Pancreas (tissue), 10 donors: ENCODE results near the gene GRAMD2B. TPM values are rescaled to one million over a fixed set of nuclear protein-coding genes. Genes with fewer than 3 reads are reported as not detected.

Experiments used
- ATAC-seq, 4 donors: fragments of 200-7000 bp; cut with Tn5 transposase; one replicate each; pipeline versions ENCODE4 v1.8.0 to v1.9.1; 2020; ENCODE audit warnings: mild to moderate bottlenecking in 4 of 4, moderate library complexity in 4 of 4
- DNase-seq, 6 donors: peaks; one replicate each; pipeline ENCODE4 v3.0.0-alpha.2; 2020
- FAIRE-seq: peaks from 2 replicates; lab custom pipeline; 2012; peaks lifted over from hg19 to GRCh38; lab: Jason Lieb, UNC
- H3K27ac ChIP-seq, 4 donors: fragments of 200-600 bp; sonication (generic); 1 replicate in 3 of 4; 2 replicates in 1 of 4; pipeline versions ENCODE4 v1.5.0 to v1.8.0; 2020
- H3K27me3 ChIP-seq, 4 donors: fragments of 200-600 bp; one replicate each; pipeline ENCODE4 v1.8.0; 2021
- H3K36me3 ChIP-seq, 3 donors: fragments of 200-600 bp; sonication (generic) in 1 of 3; one replicate each; pipeline versions ENCODE4 v1.5.0 to v1.8.0; 2020 to 2021
- H3K4me1 ChIP-seq, 3 donors: fragments of 200-600 bp; one replicate each; pipeline ENCODE4 v1.8.0; 2021
- H3K4me3 ChIP-seq, 4 donors: fragments of 200-600 bp; sonication (generic) in 2 of 4; one replicate each; pipeline versions ENCODE4 v1.5.0 to v1.8.0; 2020 to 2021
- H3K9me3 ChIP-seq, 4 donors: fragments of 200-600 bp; one replicate each; pipeline ENCODE4 v1.8.0; 2021
- WGBS, 2 donors: extraction: QIAGEN DNeasy Blood & Tissue Kit; methylation state at CpG; one replicate each; pipeline ENCODE4 v1.1.7; 2013; 5-methylcytosine and 5-hydroxymethylcytosine counted together
- intact Hi-C, 3 donors: fragments of 100-400 bp; cut with DNase I; formaldehyde crosslinking; loops; one replicate each; pipeline versions ENCODE4 v1.11.1 to v1.14.2; 2022
- polyA plus RNA-seq, 2 donors: library from polyadenylated mRNA; stranded (reverse); fragments of 200-250 nt; gene quantifications; one replicate each; pipeline ENCODE4 v1.2.3, GENCODE V29; 2013
- total RNA-seq, 6 donors: library from RNA; stranded (reverse); fragmentation: NEBNext Ultra II Directional in 4 of 6; extraction: Animal tissue kit (Norgen Biotek cat#: 25700) in 4 of 6; gene quantifications; one replicate each; pipeline versions ENCODE4 v1.2.1 to v1.2.4, GENCODE V29; 2021 to 2023
- TF ChIP-seq, protein P1 (sequence below), 4 donors: fragments of 200-600 bp; sonication (generic) in 3 of 4; IDR thresholded peaks; one replicate each; pipeline versions ENCODE4 v1.5.0 to v1.8.0; 2021; ENCODE audit warnings: antibody characterized with exemption in 4 of 4
- donor health status: healthy with polysubstance abuse.
- donor health status: DM: no; HTN: no; CAD: no; lungs with moderate emphysema.
- donor health status: DM: no; HTN: no; CAD: no.
- donor health status: control.
- donor health status: control.
- donor health status: Bipolar disorder and iron deficiency.
- donor health status: DM: yes; HTN: yes; CAD: no.
- donor health status: DM: no; HTN: no; CAD: no.
- donor health status: DM: no; HTN: no; CAD: no.
- donor health status: DM: yes; HTN: yes; CAD: no.

The GRAMD2B gene
- total and polyA plus RNA-seq, 8 donors, result 4.4 to 11.8 (median 6.5) TPM

DNA sequence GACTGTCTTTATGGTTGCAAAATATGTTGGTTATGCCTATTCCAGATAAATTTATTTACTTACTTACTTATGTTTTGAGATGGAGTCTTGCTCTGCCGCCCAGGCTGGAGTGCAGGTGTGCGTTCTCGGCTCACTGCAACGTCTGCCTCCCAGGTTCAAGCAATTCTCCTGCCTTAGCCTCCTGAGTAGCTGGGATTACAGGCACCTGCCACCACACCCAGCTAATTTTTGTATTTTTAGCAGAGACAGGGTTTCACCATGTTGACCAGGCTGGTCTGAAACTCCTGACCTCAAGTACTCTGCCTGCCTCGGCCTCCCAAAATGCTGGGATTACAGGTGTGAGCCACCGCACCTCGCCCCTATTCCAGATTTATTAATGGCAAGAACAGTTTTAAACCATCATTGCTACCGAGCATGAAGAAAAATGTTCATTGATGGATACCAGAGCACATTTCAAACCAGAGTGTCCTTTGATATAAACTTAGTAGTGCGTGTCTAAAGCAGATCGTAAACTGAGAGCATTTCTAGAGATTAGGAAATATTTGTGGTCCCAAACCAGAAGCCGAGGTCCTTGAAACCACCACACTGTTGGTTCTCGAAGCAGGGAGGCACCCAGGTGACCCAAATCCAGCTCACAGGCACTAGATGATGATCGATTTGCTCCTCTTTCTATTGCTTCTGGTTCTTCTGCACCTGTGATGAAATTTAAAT lies 85.2 kb downstream of the GRAMD2B start:
- intact Hi-C loops, result no loop called here
- TF ChIP-seq, protein P1, sequence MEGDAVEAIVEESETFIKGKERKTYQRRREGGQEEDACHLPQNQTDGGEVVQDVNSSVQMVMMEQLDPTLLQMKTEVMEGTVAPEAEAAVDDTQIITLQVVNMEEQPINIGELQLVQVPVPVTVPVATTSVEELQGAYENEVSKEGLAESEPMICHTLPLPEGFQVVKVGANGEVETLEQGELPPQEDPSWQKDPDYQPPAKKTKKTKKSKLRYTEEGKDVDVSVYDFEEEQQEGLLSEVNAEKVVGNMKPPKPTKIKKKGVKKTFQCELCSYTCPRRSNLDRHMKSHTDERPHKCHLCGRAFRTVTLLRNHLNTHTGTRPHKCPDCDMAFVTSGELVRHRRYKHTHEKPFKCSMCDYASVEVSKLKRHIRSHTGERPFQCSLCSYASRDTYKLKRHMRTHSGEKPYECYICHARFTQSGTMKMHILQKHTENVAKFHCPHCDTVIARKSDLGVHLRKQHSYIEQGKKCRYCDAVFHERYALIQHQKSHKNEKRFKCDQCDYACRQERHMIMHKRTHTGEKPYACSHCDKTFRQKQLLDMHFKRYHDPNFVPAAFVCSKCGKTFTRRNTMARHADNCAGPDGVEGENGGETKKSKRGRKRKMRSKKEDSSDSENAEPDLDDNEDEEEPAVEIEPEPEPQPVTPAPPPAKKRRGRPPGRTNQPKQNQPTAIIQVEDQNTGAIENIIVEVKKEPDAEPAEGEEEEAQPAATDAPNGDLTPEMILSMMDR (IDR thresholded peaks at IDR 0.05), result no peak
- DNase-seq, result no peak
- Histone ChIP-seq H3K36me3 (no peaks in the 10 kb centered on the region), H3K27me3 (no peaks in the 10 kb centered on the region), H3K4me3 (no peak overlapping the region), H3K9me3 (no peaks in the 10 kb centered on the region), H3K4me1 (peaks cover 0 to 7% (median 0%) of the 10 kb centered on the region in 3 donors), H3K27ac (peak overlapping the region in 1 of 4 donors; percentile 23)
- 81 to 83% methylated on average over 13 of the region's 13 CpGs for WGBS, 2 donors
- FAIRE-seq, result no peak
- no peak for ATAC-seq

- peaks cover 0 to 4% (median 0%) of the 10 kb centered on the region in 3 donors for H3K4me1 ChIP-seq
- H3K4me3 ChIP-seq, result no peak overlapping the region
- no peaks in the 10 kb centered on the region for H3K9me3 ChIP-seq
- FAIRE-seq (no peak), ATAC-seq (peak in 2 of 4 donors; percentile 51 to 66), DNase-seq (no peak)
- H3K27ac ChIP-seq, result peak overlapping the region in 1 of 4 donors; percentile 23
- intact Hi-C loops, result no loop called here
- TF ChIP-seq, protein P1 (IDR thresholded peaks at IDR 0.05), result no peak
- H3K27me3 ChIP-seq, result no peaks in the 10 kb centered on the region
- H3K36me3 ChIP-seq, result no peaks in the 10 kb centered on the region
Observed at GRCh38 chr5:126508962-126509279, 85.7 kb downstream of the GRAMD2B start.

DNA sequence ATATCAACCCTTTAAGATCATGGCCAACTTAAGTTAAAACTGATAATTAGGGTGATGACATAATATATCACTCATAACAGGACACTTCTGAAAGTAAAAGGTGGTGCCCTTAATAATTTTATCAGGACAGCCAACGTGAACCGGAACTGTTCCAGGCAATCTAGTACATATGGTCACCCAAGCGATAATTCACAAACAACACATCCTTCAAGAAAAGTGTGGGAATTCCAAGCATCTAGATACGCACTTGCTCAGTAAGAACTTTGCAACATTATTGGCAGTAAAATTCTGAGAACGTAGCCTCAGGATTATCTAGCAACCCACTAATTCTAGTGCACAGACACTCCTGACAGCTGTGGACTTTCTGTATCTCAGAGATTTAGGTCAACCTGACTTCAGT lies 86.1 kb downstream of the GRAMD2B start:
- no peaks in the 10 kb centered on the region for H3K9me3 ChIP-seq
- intact Hi-C loops, result no loop called here
- H3K4me3 ChIP-seq, result no peak overlapping the region
- H3K27ac ChIP-seq, result no peak overlapping the region
- H3K27me3 ChIP-seq, result no peaks in the 10 kb centered on the region
- ATAC-seq (no peak), FAIRE-seq (no peak), DNase-seq (no peak)
- WGBS, 2 donors, result 69 to 71% methylated on average over 5 of the region's 5 CpGs
- H3K4me1 ChIP-seq, result no peaks in the 10 kb centered on the region
- TF ChIP-seq, protein P1 (IDR thresholded peaks at IDR 0.05), result no peak
- no peaks in the 10 kb centered on the region for H3K36me3 ChIP-seq

GRCh38 chr5:126511961-126512360 lies 88.8 kb downstream of the GRAMD2B start:
- ATAC-seq, result no peak
- no peak for FAIRE-seq
- Histone ChIP-seq H3K27me3 (no peaks in the 10 kb centered on the region), H3K4me3 (no peak overlapping the region), H3K27ac (no peak overlapping the region), H3K4me1 (no peaks in the 10 kb centered on the region), H3K36me3 (no peaks in the 10 kb centered on the region), H3K9me3 (no peaks in the 10 kb centered on the region)
- DNase-seq, result no peak
- intact Hi-C loops, result no loop called here
- TF ChIP-seq, protein P1 (IDR thresholded peaks at IDR 0.05), result no peak
- 82 to 100% methylated on average over 1 of the region's 1 CpG for WGBS, 2 donors

DNA sequence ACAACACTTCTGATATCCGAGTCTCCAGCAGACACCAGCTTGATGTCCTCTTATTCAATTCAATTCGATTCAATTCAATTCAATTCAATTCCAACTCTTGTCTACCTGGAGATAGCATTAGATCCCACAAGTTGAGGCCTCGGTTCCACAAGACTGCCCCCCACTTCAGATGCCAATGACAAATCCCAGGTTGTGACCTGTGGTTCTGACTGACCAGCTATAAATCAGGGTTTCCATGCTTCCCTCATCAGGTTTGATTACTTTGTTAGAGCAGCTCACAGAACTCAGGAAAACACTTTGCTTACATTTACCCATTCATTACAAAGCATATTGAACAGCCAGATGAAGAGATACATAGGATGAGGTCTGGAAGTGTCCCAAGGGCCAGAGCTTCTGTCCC lies 89.2 kb downstream of the GRAMD2B start:
- DNase-seq (no peak), ATAC-seq (no peak), FAIRE-seq (no peak)
- Histone ChIP-seq H3K36me3 (no peaks in the 10 kb centered on the region), H3K27ac (no peak overlapping the region), H3K4me3 (no peak overlapping the region), H3K4me1 (no peaks in the 10 kb centered on the region), H3K27me3 (no peaks in the 10 kb centered on the region), H3K9me3 (no peaks in the 10 kb centered on the region)
- intact Hi-C loops, result no loop called here
- WGBS, 2 donors, result 76 to 87% methylated on average over 3 of the region's 3 CpGs
- TF ChIP-seq, protein P1 (IDR thresholded peaks at IDR 0.05), result no peak
